Measurements from ENCODE around the gene RIMS3.

DNA sequence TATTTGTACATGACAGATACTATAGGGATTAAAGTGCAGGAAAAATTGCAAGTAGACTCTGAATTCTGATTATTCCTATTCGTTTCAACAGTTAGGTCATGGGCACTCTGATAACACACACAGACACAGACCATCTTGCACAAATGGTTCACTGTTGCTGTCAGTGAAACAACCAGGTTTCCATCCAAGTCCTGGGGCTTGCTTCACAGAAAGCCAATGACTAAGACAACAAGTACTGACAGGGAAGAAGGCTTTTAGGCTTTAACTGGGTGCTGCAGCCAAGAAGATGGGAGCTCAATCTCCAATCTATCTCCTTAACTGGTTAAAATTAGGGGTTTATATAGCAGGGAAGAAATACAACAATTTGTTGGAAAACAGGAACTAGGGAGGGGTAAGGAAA, 57.6 kb downstream of the RIMS3 start:
- TF ChIP-seq, protein P1, sequence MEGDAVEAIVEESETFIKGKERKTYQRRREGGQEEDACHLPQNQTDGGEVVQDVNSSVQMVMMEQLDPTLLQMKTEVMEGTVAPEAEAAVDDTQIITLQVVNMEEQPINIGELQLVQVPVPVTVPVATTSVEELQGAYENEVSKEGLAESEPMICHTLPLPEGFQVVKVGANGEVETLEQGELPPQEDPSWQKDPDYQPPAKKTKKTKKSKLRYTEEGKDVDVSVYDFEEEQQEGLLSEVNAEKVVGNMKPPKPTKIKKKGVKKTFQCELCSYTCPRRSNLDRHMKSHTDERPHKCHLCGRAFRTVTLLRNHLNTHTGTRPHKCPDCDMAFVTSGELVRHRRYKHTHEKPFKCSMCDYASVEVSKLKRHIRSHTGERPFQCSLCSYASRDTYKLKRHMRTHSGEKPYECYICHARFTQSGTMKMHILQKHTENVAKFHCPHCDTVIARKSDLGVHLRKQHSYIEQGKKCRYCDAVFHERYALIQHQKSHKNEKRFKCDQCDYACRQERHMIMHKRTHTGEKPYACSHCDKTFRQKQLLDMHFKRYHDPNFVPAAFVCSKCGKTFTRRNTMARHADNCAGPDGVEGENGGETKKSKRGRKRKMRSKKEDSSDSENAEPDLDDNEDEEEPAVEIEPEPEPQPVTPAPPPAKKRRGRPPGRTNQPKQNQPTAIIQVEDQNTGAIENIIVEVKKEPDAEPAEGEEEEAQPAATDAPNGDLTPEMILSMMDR (IDR thresholded peaks at IDR 0.05) = no peak
- TF ChIP-seq POLR2A (IDR thresholded peaks at IDR 0.05) = no peak
